Measurements from ENCODE around the gene NGLY1.

Gene NGLY1

DNA sequence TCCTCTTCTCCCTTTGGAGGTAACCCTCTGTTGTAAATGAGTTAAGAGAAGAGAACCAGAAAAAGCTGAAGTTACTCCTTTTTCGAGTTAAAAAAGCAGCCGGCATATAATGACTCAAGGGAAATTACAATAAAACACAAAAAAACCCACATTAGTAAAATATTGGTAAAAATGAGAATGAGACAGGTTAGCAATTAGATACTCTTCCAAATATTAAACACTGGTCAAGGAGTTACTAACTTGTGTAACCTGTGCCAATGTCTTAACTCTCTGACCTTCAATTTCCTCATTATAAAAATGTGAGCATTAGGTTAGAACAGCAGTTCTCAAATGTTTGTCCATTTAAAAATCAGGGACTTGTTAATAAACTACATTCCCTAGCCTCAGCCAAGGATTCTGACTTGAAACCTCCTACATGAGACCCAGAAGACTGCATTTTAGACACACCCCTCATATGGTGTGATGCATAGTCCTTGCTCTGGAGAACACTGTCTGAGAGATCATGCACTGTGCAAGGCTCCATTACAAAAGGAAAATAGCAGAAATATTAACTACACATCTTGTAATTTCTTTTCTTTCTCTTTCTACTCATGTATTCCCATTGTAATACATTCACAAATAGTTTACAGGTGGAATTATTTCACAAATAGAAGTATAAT is 75.8 kb downstream of the NGLY1 start:
- DNase-seq = no peak

DNA sequence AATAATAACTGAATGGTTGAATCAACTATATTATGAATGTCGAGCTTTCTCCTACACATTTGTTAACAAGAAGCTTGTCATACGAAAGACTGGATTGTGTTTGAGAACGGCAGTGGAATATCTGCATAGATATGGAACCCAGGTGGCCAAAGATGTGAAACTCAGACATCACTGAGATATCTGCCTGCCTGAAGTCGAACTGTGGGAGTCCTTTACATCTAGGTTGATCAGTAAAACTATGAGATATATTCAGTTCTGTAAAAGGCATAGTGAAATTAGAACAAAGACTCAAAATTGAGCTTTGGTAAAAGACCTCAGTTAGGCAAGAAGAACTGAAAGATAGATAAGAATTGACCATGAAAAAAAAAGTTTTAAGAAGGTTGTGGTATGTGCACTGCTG is 77.0 kb downstream of the NGLY1 start:
- no peak for DNase-seq

DNA sequence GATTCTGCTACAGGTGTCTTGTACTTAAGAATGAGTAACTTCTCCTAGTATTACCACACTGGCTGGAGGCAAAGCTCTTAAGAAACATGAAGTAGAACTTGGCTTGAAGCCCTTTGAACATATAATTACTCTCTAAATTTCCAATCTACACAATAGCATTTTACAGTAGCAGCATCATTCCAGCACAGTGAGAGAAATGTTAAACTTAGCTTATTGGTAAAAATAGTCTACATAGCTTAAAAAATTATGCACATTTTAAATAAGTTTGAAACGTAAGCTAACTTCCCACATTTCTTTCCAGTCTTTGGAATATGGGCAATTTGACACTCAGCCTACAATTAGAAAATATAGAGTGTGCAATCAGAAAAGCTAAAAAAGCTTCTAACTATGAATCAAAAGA is 85.7 kb downstream of the NGLY1 start:
- no peak for DNase-seq

DNA sequence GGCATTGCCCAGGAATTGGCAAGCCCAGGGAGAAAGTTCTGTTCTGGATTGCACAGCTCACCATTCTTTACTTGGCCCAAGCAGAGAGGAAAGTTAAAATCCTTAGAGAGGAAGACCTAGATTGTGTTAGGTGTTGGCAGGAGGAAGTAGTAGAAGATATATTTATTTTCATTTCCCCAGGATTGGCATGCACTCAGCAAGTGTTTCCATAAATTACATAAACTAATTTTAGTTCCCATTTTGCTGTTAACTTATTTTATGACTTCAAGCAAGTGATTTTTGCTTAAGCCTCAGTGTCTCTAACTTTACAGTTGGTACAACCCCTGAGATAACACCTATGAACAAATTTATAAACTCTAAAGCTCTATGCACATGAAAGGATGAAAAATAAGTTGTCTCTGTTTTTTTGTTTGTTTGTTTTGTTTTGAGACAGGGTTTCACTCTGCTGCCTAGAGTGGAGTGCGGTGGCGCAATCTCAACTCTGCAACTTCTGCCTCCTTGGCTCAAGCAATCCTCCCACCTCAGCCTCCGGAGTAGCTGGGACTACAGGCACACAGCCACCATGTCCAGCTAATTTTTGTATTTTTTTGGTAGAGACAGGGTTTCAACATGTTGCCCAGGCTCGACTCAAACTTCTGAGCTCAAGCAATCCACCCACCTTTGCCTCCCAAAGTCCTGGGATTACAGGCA is 87.4 kb downstream of the NGLY1 start:
- DNase-seq = no peak

DNA sequence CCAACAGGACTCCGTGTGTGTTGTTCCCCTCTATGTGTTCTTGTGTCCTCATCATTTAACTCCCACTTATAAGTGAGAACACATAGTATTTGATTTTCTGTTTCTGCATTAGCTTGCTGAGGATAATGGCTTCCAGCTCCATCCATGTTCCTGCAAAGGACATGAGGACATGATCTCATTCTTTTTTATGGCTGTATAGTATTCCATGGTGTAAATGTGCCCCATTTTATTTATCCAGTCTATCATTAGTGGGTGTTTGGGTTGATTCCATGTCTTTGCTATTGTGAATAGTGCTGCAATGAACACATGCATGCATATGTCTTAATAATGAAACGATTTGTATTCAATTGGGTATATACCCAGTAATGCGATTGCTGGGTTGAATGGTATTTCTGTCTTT is 90.0 kb downstream of the NGLY1 start:
- no peak for DNase-seq

DNA sequence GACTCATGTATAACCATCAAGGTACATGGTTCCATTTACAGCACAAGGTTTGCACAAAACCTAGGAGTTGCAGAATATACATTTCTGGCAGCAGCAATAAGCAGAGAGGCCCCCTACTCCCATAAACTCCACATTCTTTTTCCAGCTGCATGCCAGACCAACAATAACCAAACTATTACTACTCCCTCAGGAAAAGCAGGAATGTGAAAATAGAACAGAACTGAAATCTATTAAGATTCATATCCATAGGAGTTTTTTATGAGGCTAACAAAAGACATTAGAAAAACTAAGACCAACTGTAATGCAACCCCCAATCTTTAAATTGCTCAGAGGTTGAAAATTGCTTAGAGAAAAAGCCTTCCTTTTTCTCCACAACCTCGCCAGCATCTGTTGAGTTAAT is 90.9 kb downstream of the NGLY1 start:
- no peak for DNase-seq

DNA sequence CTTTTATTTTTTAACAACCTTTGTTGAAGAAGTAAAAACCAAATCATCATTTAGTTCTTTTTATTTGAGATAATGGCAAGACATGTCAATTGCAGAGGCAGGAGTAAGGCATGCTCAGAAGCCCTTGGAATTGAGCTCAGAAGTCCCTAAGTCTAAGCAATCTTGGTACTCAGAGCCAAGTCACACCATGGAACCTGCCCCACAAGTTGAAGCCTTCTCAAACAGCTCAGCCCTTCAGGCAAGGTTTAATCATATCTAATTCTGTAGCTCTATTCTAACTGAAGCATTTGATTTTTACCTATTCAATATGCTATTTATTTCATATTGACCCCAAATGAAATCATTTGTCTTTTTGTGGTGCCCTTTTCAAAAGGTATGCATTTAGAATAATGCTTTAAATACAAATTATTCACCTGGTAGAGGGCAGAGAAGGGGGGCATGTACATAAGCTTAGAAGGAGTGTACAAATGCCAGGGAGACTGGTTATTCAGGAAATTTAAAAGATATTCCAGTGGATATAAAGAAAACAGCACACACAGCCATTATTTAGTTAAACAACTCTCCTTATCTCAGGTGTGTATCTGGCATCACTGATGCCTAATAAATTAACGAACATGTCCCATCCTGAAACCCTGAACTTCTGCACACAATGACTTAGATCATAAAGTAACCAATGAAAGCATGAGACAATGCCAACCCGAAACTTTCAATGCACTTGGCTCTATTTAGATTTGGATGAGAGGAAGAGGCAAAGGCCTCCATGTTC is 92.3 kb downstream of the NGLY1 start:
- no peak for DNase-seq

DNA sequence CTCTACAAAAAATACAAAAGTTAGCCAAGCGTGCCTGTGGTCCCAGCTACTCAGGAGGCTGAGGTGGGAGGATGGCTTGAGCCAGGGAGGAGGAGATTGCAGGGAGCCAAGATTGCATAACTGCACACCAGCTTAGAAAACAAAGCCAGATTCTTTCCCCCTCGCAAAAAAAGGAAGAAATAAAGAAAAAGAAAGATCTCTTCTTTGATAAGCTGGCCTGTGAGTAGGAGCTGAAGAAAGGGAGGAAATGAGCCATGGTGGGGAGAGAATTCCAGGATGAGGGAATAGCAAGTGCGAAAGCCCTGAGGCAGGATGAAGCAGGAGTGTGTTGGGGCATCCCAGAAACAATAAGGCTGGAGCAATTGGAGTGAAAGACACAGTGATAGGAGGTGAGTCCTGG is 94.0 kb downstream of the NGLY1 start:
- no peak for DNase-seq

DNA sequence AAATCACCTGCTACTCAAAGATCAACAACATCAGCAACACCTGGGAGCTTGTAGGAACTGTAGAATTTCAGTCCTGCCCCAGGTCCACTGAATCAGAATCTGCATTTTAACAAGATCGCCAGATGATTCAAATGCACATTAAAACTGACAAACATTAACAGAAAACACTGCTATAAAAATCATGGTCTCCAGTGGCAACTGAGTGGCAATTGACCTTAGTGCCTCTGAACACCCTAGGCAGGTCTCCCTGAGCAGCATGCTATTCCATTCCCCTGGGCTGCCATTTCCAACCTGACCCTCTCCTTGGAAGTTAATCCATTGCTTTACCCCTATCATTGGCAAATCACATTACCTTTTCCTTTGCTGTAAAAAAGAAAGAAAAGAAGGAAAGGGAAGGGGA is 95.5 kb downstream of the NGLY1 start:
- no peak for DNase-seq

DNA sequence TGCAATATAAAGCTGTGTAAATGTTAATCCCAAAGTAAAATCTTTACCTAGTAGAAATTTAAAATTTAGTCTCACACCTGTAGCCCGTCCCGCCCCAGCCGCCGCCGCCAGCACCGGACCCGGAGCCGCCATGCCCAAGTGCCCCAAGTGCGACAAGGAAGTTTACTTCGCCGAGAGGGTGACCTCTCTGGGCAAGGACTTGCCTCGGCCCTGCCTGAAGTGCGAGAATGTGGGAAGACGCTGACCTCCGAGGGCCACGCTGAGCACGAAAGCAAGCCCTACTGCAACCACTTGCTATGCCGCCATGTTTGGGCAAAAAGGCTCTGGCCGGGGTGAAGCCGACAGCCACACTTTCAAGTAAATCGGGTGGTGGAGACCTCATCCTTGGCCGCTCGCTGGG is 96.5 kb downstream of the NGLY1 start:
- no peak for DNase-seq

DNA sequence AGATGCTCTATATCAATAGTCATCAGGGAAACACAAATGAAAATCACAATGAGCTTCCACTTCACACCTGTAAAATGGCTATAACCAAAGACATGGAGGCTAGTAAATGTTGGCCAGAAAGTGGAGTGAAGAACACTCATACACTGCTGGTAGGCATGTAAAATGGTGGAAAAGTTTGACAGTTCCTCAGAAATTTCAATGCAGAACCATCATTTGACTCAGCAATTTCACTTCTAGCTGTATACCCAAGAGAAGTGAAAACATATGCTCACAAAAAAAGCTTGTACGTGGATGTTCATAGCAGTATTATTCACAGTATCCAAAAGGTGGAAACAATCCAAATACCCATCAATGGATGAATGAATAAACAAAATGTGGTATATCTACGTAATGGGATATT is 99.4 kb downstream of the NGLY1 start:
- DNase-seq = no peak

DNA sequence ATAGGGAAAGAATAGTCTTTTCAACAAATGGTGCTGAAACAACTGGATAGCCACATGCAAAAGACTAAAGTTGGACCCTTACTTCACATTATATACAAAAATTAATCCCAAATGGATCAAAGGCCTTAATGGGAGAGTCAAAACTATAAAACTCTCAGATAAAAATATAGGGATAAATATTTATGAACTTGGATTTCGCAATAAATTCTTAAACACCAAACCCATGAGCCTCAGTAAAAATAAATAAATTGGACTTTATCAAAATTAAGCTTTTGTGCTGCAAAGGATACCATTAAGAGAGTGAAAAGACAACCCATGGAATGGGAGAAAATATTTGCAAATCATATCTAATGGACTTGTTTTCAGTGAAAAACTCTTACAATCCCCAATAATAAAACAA is 99.8 kb downstream of the NGLY1 start:
- no peak for DNase-seq

DNA sequence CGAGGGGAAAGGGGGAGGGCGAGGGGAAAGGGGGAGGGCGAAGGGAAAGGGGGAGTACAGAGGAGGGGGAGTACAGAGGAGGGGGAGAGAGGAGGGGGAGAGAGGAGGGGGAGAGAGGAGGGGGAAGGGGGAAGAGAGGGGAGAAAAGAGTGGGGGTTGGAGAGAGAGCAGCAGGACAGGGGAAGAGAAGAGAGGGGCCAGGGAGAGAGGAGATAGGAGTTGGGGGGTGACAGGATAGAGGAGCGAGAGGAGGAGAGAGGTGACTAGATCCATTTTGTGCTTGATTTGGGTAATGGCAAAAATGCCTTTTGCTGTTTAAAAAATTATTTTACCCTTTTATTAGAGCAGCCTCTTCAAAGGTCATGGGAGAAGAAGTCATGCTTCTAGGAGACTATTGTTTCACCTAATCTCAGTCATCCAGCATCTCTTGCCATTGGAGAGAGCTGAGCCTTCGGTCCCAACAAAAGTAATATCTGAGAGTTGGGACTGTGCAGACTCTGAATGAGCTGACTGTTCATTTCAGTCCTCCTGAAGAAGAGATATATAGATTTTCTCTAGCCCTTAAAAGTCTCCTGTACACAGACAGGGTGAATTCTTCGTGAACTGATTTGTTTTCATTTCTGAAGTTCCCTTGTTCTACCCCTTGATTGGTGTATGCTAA is 103.5 kb downstream of the NGLY1 start:
- no peak for DNase-seq

DNA sequence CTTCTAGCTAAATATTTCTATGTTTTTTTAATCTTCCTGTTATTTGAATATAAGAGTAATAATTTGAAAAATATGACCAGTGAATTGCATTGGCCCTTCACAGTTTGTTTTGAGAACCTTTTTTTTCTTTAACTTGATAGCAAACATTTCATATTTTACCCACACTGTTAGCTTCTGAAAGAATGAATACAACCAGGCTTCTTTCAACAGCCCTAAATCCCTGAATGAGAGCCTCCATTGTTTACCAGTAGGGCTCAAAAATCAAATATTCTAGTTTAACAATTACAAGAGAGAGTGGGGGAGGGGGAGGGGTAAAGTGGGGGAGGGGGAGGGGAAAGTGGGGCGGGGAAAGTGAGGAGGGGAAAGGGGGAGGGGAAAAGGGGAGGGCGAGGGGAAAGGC is 104.1 kb downstream of the NGLY1 start:
- no peak for DNase-seq

DNA sequence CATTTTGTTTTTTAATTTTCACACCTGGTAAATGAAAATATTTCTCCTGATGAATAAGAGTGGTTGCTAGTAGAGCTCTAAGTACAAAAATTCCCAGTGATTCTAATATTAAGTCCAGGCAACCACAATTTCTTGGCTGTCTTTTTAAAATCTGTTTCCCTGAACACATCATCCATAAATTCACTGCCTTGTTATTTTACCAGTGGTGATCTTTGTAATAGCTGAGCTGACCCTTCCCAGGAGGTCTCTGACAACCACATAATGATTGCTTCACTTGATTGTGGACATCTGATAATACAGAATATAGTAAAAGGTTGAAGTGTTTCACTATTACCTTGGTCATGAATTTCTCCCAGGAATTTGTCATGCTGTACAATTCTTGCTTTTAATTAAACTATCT is 104.7 kb downstream of the NGLY1 start:
- no peak for DNase-seq

DNA sequence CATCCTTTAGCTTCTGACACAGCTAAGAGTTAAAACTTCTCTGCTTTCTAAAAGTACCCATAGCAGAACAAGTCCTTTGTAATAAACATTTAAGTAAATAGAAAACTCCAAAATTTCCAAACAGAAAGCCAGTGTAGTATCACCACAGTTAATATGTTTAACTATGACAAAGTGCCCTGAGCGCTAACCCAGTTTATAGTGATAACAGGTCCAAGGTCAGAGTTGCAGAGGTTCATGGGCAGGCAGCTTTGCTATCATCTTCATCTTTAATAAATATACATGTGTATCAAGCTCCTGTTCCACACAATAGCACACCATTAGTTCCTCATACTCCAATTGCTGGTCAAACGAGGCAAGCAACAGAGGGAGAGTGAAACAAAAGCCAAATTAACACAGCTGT is 106.1 kb downstream of the NGLY1 start:
- DNase-seq = no peak

DNA sequence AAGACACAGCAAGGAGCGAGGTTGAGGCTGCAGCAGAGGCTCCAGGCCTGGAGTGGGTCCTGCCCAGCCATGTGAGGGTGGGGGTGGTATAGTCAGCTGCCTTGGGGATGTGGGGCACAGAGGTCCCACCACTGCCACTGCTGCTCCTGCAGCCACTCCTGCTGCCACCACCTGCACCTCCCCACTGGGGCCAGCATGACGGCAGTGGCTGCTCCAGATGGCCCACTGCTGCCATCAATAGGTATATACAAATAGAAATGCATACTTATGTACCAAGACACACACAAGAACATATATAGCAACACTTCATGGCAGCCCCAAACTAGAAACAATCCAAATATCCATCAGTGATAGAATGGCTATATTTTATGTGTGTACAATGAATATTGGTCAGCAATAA is 108.6 kb downstream of the NGLY1 start:
- DNase-seq = no peak

DNA sequence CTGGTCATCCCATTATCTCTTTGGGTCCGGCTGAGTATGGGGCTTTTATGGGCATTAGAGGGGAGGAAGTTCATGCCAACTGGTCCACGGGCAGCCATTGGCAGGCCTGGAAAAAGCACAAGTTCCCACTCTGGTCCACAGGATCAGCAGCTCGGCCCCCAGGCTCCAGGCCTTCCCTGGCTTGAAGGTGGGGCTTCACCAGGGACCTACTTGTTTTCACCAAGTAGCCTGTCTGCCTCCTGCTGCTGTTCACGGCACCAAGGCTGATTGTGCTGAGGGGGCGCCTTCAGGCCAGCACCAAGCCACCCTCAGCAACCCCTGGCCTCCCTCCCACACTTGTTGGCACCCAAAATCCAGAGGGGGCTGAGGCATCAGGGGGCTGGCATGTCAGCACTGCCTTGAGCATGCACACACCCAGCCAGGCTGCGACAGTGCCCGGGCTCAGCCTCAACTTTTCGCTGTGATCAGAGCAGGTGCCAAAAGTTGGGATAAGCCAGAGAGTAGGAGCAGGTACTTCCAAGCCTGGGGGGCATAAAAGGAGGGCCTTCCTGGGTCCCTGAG is 109.4 kb downstream of the NGLY1 start:
- no peak for DNase-seq

Measured in CD4-positive, alpha-beta T cell treated with Interleukin-10 for 1 hour (primary cell).